Stimulated activated CD8-positive, alpha-beta memory T cell treated with anti-CD3 and anti-CD28 coated beads, Interleukin-7, amount 100 ng/mL, for 4 hours (primary cell): ENCODE data around the gene HELB.

Experiments used
- DNase-seq, 2 donors: peaks; one replicate each; pipeline ENCODE4 v3.0.0-alpha.2; 2020; ENCODE audit warnings: low read depth in 2 of 2

The HELB gene

GRCh38 chr12:66361703-66362102 is 59.4 kb downstream of the HELB start:
- no peak for DNase-seq

- DNase-seq = no peak
These were observed 63.6 kb downstream of the HELB start for GRCh38 chr12:66365718-66366490.

DNA sequence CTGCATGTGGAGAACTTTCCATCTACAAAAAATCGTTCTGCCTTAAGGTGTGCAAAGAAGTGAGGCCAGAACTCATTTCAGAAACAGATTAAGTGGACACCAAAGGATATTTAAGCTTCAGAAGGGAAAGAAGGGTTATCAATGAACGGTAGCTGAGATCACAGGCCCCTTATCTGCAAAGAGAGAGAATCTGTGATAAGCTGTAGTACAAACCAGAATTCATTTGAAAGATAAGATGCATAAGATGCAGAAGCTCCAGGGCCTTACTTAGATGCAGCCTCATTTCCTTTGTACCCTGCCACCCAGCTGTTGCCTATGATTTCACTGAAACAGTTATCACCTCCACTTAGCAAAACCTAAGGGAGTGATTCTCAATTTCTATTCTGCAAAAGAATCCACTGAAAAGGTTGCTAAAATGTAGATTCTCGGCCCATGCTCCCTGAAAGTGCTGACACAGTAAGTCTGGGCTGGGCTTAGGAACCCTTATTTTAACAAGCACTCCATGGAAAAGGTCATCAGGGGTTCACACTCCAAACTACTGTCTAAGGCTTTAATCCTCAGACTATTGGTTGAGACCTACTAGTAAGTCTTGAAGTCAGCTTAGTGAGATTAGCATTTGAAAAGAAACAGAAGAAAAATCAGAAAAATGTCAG is 64.8 kb downstream of the HELB start:
- no peak for DNase-seq

- no peak for DNase-seq
These were observed 69.7 kb downstream of the HELB start for GRCh38 chr12:66371982-66372381.

GRCh38 chr12:66375560-66375959 is 73.3 kb downstream of the HELB start:
- no peak for DNase-seq

GRCh38 chr12:66379616-66380015 is 77.3 kb downstream of the HELB start:
- DNase-seq = no peak

- no peak for DNase-seq
These were observed 78.7 kb downstream of the HELB start for GRCh38 chr12:66380769-66381535.

DNA sequence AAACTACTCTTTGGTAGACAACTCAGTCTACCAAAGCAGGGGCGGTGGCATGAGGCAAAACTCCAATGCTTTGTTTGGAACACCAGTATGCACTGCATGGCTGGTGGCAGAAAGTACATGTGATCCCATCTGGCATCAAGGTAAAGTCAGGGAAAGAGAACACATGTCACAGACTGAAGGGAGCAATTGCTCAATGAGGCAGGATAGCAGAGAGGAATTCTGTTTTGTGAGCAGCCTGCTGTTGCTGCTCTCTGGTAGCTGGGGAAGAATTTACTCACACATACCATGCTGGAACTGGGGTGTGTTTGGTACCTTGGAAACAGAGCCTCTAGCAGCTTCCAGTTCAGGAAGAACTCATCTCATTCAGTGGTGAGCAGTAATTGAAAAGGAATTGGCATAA is 84.8 kb downstream of the HELB start:
- DNase-seq = no peak
